Measurements from ENCODE around the gene EDARADD.

GRCh38 chr1:236532850-236533249 lies 138.8 kb downstream of the EDARADD start:
- TF ChIP-seq POLR2AphosphoS5 (IDR thresholded peaks at IDR 0.05) (no peak), CTCF (IDR thresholded peaks at IDR 0.05) (no peak)
